AG04449 (cell line): ENCODE data around the gene ABHD16A.

Source experiments
- CTCF ChIA-PET: fragments of 350-600 bp; formaldehyde crosslinking; extraction: SDS; loops from one replicate; lab custom pipeline; 2021; ENCODE audit warnings: antibody characterized with exemption; lab: Yijun Ruan, JAX
- POLR2A ChIA-PET: fragments of 400-600, 350-600 bp; formaldehyde crosslinking; extraction: SDS; loops from one replicate; lab custom pipeline; 2020; ENCODE audit warnings: antibody characterized with exemption, inconsistent platforms; lab: Yijun Ruan, JAX
- DNase-seq: peaks from one replicate; pipeline ENCODE4 v3.0.0-alpha.2; 2010; ENCODE audit warnings: low read depth, low spot score
- H3K4me3 ChIP-seq: 2 replicates; pipeline ENCODE4 v1.5.1; 2011; ENCODE audit warnings: low read depth, mild to moderate bottlenecking, control low read depth, low read length
- TF ChIP-seq, protein P1 (sequence below): IDR thresholded peaks from one replicate; pipeline ENCODE4 v1.5.1; 2011; ENCODE audit warnings: mild to moderate bottlenecking, moderate library complexity, low read length, control low read depth, inconsistent platforms; ENCODE audit not compliant: insufficient read depth; ENCODE audit errors: missing control alignments

ABHD16A gene

GRCh38 chr6:31639449-31639861 is 63.7 kb downstream of the ABHD16A start:
- ChIA-PET CTCF (interaction anchor here (1.3 to 1.9 kb wide), 4 partner anchors 12 to 93 kb away, joined by 3 to 5 read pairs (median 4); partner anchors contain the start of gene ATP6V1G2), POLR2A (interaction anchor here (0.8 to 3.2 kb wide), 5 partner anchors 12 to 92 kb away, joined by 3 to 16 read pairs (median 9); partner anchors contain the start of genes BAG6, NFKBIL1 and PRRC2A)
- peak; percentile 7 for DNase-seq
- H3K4me3 ChIP-seq: no peak overlapping the region
- TF ChIP-seq, protein P1, sequence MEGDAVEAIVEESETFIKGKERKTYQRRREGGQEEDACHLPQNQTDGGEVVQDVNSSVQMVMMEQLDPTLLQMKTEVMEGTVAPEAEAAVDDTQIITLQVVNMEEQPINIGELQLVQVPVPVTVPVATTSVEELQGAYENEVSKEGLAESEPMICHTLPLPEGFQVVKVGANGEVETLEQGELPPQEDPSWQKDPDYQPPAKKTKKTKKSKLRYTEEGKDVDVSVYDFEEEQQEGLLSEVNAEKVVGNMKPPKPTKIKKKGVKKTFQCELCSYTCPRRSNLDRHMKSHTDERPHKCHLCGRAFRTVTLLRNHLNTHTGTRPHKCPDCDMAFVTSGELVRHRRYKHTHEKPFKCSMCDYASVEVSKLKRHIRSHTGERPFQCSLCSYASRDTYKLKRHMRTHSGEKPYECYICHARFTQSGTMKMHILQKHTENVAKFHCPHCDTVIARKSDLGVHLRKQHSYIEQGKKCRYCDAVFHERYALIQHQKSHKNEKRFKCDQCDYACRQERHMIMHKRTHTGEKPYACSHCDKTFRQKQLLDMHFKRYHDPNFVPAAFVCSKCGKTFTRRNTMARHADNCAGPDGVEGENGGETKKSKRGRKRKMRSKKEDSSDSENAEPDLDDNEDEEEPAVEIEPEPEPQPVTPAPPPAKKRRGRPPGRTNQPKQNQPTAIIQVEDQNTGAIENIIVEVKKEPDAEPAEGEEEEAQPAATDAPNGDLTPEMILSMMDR: no peak

DNA sequence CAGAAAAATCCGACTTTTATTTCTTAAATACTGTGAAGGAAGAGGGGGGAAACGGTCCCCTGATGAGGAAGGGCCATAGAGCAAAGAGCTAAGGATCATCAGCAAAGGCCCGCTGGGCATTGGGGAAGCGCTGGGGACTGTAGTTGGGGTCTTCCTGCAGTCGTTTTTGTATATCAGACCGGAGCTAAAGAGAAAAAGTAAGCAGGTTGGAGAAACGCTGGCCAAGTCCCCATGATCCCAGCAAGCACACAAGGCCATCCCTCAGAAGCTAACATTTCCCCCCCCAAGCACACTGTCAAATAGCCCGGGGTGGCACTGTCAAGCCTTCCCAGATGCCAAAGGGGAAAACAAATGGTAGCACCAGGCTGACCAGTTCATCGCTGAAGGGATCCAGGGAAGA is 64.1 kb downstream of the ABHD16A start:
- TF ChIP-seq, protein P1: no peak
- H3K4me3 ChIP-seq: no peak overlapping the region
- ChIA-PET POLR2A (interaction anchor here (0.8 to 3.2 kb wide), 6 partner anchors 12 to 92 kb away, joined by 3 to 16 read pairs (median 7); partner anchors contain the start of genes BAG6, C6orf47, NFKBIL1 and PRRC2A), CTCF (interaction anchor here (1.3 to 1.9 kb wide), 2 partner anchors 11 to 59 kb away, joined by 3 to 5 read pairs; no protein-coding TSS in a partner anchor)
- DNase-seq: no peak
